H9 (cell line): Measurements from ENCODE around the gene NCKAP5. TPM values are rescaled to one million over a fixed set of nuclear protein-coding genes. Genes with fewer than 3 reads are reported as not detected.

Experiments
- DNase-seq: peaks from one replicate; pipeline ENCODE4 v3.0.0-alpha.2; 2017
- H2AFZ ChIP-seq: one replicate; pipeline ENCODE4 v1.6.1; 2013; ENCODE audit warnings: mild to moderate bottlenecking, low read length, control low read depth, moderate library complexity
- H2AK5ac ChIP-seq: 2 replicates; pipeline ENCODE4 v1.6.1; 2013; ENCODE audit warnings: low read length, control low read depth, mixed read lengths; ENCODE audit not compliant: insufficient read length
- H2BK120ac ChIP-seq: one replicate; pipeline ENCODE4 v1.6.1; 2013; ENCODE audit warnings: low read depth, mild to moderate bottlenecking, low read length, control low read depth, inconsistent platforms; ENCODE audit not compliant: poor library complexity, severe bottlenecking
- H2BK12ac ChIP-seq: 2 replicates; pipeline ENCODE4 v1.6.1; 2013; ENCODE audit warnings: low read length, control low read depth, mixed read lengths, low read depth; ENCODE audit not compliant: insufficient read length
- H2BK15ac ChIP-seq: 2 replicates; pipeline ENCODE4 v1.6.1; 2013; ENCODE audit warnings: low read depth, low read length, control low read depth
- H2BK20ac ChIP-seq: one replicate; pipeline ENCODE4 v1.6.1; 2013; ENCODE audit warnings: low read depth, mild to moderate bottlenecking, low read length, control low read depth, inconsistent platforms; ENCODE audit not compliant: poor library complexity, severe bottlenecking
- H2BK5ac ChIP-seq: 2 replicates; pipeline ENCODE4 v1.6.1; 2013; ENCODE audit warnings: low read length, control low read depth, mixed read lengths; ENCODE audit not compliant: insufficient read length
- H3K14ac ChIP-seq: 2 replicates; pipeline ENCODE4 v1.6.1; 2013; ENCODE audit warnings: low read length, control low read depth; ENCODE audit not compliant: insufficient read depth
- H3K18ac ChIP-seq: 2 replicates; pipeline ENCODE4 v1.6.1; 2013; ENCODE audit warnings: low read depth, mild to moderate bottlenecking, mixed read lengths, low read length, control low read depth; ENCODE audit not compliant: insufficient read length
- H3K23ac ChIP-seq: 2 replicates; pipeline ENCODE4 v1.6.1; 2013; ENCODE audit warnings: low read length, control low read depth, mixed read lengths, low read depth; ENCODE audit not compliant: insufficient read length
- H3K23me2 ChIP-seq: 2 replicates; pipeline ENCODE4 v1.6.1; 2013; ENCODE audit warnings: low read depth, mild to moderate bottlenecking, mixed read lengths, low read length, control low read depth; ENCODE audit not compliant: insufficient read length, poor library complexity, severe bottlenecking
- H3K27ac ChIP-seq: 2 replicates; pipeline ENCODE4 v1.5.1; 2013; ENCODE audit warnings: low read length, control low read depth, mixed read lengths, low read depth; ENCODE audit not compliant: insufficient read length
- H3K27me3 ChIP-seq: 2 replicates; pipeline ENCODE4 v1.6.1; 2013; ENCODE audit warnings: low read length, control low read depth, inconsistent platforms; ENCODE audit not compliant: insufficient read depth
- H3K4ac ChIP-seq: 2 replicates; pipeline ENCODE4 v1.6.1; 2013; ENCODE audit warnings: low read depth, mild to moderate bottlenecking, control low read depth, inconsistent platforms, low read length, moderate library complexity
- H3K4me1 ChIP-seq: 2 replicates; pipeline ENCODE4 v1.6.1; 2013; ENCODE audit warnings: low read length, control low read depth, inconsistent platforms; ENCODE audit not compliant: insufficient read depth
- H3K4me2 ChIP-seq: 2 replicates; pipeline ENCODE4 v1.6.1; 2013; ENCODE audit warnings: low read length, control low read depth, mixed read lengths; ENCODE audit not compliant: insufficient read length, insufficient read depth
- H3K56ac ChIP-seq: 2 replicates; pipeline ENCODE4 v1.6.1; 2013; ENCODE audit warnings: low read depth, mild to moderate bottlenecking, mixed read lengths, low read length, control low read depth; ENCODE audit not compliant: insufficient read length
- H3K79me1 ChIP-seq: 2 replicates; pipeline ENCODE4 v1.6.1; 2013; ENCODE audit warnings: low read depth, mild to moderate bottlenecking, moderate library complexity, low read length, control low read depth, inconsistent platforms; ENCODE audit not compliant: insufficient read depth, poor library complexity, severe bottlenecking
- H3K79me2 ChIP-seq: 2 replicates; pipeline ENCODE4 v1.6.1; 2013; ENCODE audit warnings: low read length, control low read depth, inconsistent platforms; ENCODE audit not compliant: insufficient read depth
- H3K9ac ChIP-seq: 2 replicates; pipeline ENCODE4 v1.6.1; 2013; ENCODE audit warnings: low read length, control low read depth, mixed read lengths; ENCODE audit not compliant: insufficient read length; ENCODE audit errors: extremely low read depth
- H3K9me3 ChIP-seq: one replicate; pipeline ENCODE4 v1.6.1; 2013; ENCODE audit warnings: low read depth, low read length, inconsistent platforms; ENCODE audit not compliant: control insufficient read depth
- H3T11ph ChIP-seq: one replicate; pipeline ENCODE4 v1.6.1; 2013; ENCODE audit warnings: mild to moderate bottlenecking, low read length, control low read depth, inconsistent platforms
- H4K20me1 ChIP-seq: one replicate; pipeline ENCODE4 v1.6.1; 2013; ENCODE audit not compliant: control insufficient read depth, insufficient read length, insufficient read depth
- H4K5ac ChIP-seq: 2 replicates; pipeline ENCODE4 v1.6.1; 2013; ENCODE audit warnings: low read depth, mild to moderate bottlenecking, mixed read lengths, low read length, control low read depth; ENCODE audit not compliant: insufficient read length
- H4K8ac ChIP-seq: replicated peaks from 2 replicates; pipeline ENCODE4 v1.6.1; 2013; ENCODE audit warnings: low read length, control low read depth, mixed read lengths, low read depth; ENCODE audit not compliant: insufficient read length
- H4K91ac ChIP-seq: 2 replicates; pipeline ENCODE4 v1.6.1; 2013; ENCODE audit warnings: low read depth, mild to moderate bottlenecking, moderate library complexity, mixed read lengths, low read length, control low read depth; ENCODE audit not compliant: insufficient read length
- H3K27ac Mint-ChIP-seq, 3 experiments: 2 replicates in 2 of 3; 3 replicates in 1 of 3; pipeline ENCODE4 v1.8.0; 2020 to 2021; ENCODE audit warnings: mixed read lengths in 3 of 3, mild to moderate bottlenecking in 1 of 3, moderate library complexity in 1 of 3
- H3K27me3 Mint-ChIP-seq: 2 replicates; pipeline ENCODE4 v1.8.0; 2021; ENCODE audit warnings: low read depth, mild to moderate bottlenecking, moderate library complexity, mixed read lengths
- H3K36me3 Mint-ChIP-seq, 3 experiments: 2 replicates in 2 of 3; 3 replicates in 1 of 3; pipeline ENCODE4 v1.8.0; 2020 to 2021; ENCODE audit warnings: low read depth in 3 of 3, mixed read lengths in 3 of 3; ENCODE audit not compliant: insufficient read depth in 1 of 3
- H3K4me1 Mint-ChIP-seq, 2 experiments: 2 replicates each; pipeline ENCODE4 v1.8.0; 2020; ENCODE audit warnings: mixed read lengths in 2 of 2
- H3K4me3 Mint-ChIP-seq, 2 experiments: 2 replicates in 1 of 2; 3 replicates in 1 of 2; pipeline ENCODE4 v1.8.0; 2020 to 2021; ENCODE audit warnings: mild to moderate bottlenecking in 2 of 2, mixed read lengths in 2 of 2, moderate library complexity in 1 of 2
- H3K9me3 Mint-ChIP-seq, 2 experiments: 2 replicates in 1 of 2; 3 replicates in 1 of 2; pipeline ENCODE4 v1.8.0; 2020; ENCODE audit warnings: mild to moderate bottlenecking in 2 of 2, mixed read lengths in 2 of 2, moderate library complexity in 1 of 2
- WGBS: extraction: QIAGEN DNeasy Blood & Tissue Kit; methylation state at CpG from one replicate; pipeline ENCODE4 v1.1.7; 2013; ENCODE audit warnings: missing lambda C conversion rate, low lambda C conversion rate, mixed read lengths; ENCODE audit not compliant: insufficient read length; ENCODE audit errors: extremely low coverage; 5-methylcytosine and 5-hydroxymethylcytosine counted together
- total RNA-seq: library from RNA; stranded (reverse); gene quantifications from 2 replicates; pipeline ENCODE4 v1.2.1, GENCODE V29; 2021
- TF ChIP-seq, protein P1 (sequence below): fragments of 200-600 bp; sonication (generic); conservative IDR thresholded peaks from 3 replicates; pipeline ENCODE4 v1.8.0; 2021; ENCODE audit warnings: antibody characterized with exemption, mild to moderate bottlenecking

The NCKAP5 gene
- total RNA-seq, 1 experiment from 2014 or later = 0.26 TPM

DNA sequence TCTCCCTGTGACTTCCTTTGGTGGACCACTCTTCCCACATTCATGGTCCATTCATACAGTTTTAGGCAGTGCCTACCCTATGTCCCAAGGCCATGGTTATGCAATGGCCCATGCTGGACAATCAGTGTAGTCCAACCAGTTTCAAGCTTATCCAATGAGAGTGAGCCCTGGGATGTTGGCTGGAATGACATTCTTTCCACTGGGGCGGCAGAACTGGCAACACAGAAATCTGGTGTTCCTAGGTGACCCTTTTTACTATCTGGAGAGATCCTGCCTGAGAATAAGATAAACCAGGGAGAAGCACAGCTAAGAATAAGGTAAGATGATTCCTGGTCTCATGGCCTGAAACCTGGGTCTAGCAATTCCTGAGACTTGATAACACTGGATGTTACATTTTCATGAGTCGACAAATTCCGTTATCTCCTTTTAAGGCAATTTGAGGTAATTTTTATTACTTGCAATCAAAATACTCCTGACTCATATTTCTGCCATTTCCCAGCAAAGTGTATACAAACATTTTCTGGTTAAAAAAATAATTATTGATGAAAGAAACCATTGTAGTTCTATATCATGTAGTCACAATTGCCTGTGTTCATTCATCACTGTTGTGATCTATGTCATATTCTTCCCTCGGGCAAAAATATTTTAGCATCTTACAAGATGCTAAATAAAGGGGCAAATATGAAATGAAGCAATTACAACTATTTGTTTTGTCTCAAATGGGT lies 626.8 kb downstream of the NCKAP5 start:
- Mint-ChIP-seq H3K9me3 (no peaks in the 10 kb centered on the region; a peak in 1 of 5 replicates), H3K36me3 (no peaks in the 10 kb centered on the region), H3K4me3 (no peak overlapping the region), H3K4me1 (no peaks in the 10 kb centered on the region), H3K27ac (no peak overlapping the region), H3K27me3 (no peaks in the 10 kb centered on the region)
- Histone ChIP-seq H3K4me1 (no peaks in the 10 kb centered on the region), H2BK20ac (no peak overlapping the region), H4K91ac (no peak overlapping the region), H3K9me3 (no peaks in the 10 kb centered on the region), H4K8ac (no peak overlapping the region), H3K18ac (no peak overlapping the region), H3K14ac (no peak overlapping the region), H4K5ac (no peak overlapping the region), H3K23ac (no peak overlapping the region), H2BK15ac (no peak overlapping the region), H3K27me3 (no peaks in the 10 kb centered on the region), H3K4ac (no peak overlapping the region), H3K9ac (no peak overlapping the region), H3K4me2 (no peak overlapping the region), H3T11ph (no peak overlapping the region), H3K56ac (no peak overlapping the region), H3K79me1 (no peaks in the 10 kb centered on the region), H2BK12ac (no peak overlapping the region), H3K27ac (no peak overlapping the region), H2BK5ac (no peak overlapping the region), H3K23me2 (no peaks in the 10 kb centered on the region), H3K79me2 (no peaks in the 10 kb centered on the region), H2AK5ac (no peak overlapping the region), H2AFZ (no peak overlapping the region), H2BK120ac (no peak overlapping the region), H4K20me1 (no peaks in the 10 kb centered on the region)
- no CpG with 5 or more reads among the region's 4 CpGs for WGBS
- no peak for DNase-seq
- TF ChIP-seq, protein P1, sequence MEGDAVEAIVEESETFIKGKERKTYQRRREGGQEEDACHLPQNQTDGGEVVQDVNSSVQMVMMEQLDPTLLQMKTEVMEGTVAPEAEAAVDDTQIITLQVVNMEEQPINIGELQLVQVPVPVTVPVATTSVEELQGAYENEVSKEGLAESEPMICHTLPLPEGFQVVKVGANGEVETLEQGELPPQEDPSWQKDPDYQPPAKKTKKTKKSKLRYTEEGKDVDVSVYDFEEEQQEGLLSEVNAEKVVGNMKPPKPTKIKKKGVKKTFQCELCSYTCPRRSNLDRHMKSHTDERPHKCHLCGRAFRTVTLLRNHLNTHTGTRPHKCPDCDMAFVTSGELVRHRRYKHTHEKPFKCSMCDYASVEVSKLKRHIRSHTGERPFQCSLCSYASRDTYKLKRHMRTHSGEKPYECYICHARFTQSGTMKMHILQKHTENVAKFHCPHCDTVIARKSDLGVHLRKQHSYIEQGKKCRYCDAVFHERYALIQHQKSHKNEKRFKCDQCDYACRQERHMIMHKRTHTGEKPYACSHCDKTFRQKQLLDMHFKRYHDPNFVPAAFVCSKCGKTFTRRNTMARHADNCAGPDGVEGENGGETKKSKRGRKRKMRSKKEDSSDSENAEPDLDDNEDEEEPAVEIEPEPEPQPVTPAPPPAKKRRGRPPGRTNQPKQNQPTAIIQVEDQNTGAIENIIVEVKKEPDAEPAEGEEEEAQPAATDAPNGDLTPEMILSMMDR = no peak
